ENCODE data around the gene ALPG. TPM values are rescaled to one million over a fixed set of nuclear protein-coding genes. Genes with fewer than 3 reads are reported as not detected.

The ALPG gene
- polyA plus RNA-seq, 1 donor (not counting 4 experiments of a cell fraction or from before 2014, with no cell fraction given) = not detected

DNA sequence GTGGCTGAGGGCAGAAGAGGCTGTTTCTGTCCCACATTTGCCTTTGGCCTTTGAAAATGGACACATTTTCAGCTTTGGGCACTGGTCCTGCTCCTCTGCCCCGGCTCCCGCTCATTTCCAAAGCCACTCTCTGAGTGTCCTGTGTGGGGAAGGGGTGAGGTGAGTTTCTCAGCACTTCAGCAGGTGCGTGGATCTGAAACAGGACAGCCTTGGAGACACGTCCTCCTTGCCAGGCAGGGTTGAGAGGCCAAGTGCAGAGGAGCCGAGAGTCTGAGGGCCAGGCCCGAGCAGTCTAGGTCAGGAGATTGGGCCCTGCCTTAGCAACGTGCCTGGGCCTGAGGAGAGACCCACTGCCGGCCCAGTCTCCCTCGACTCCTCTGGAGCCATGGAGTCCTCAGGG, 27.4 kb downstream of the ALPG start:
- FAIRE-seq (no peak), DNase-seq (ENCODE audit: low read depth, low spot score) (no peak)
- Histone ChIP-seq H3K9ac (ENCODE audit: control insufficient read depth, extremely low read depth, insufficient read depth, low read length) (no peak overlapping the region), H3K4me1 (ENCODE audit: control insufficient read depth, extremely low read depth, insufficient read depth, low read length) (no peaks in the 10 kb centered on the region), H3K27me3 (ENCODE audit: control insufficient read depth, extremely low read depth, insufficient read depth, low read length) (peaks cover 3% of the 10 kb centered on the region), H2AFZ (ENCODE audit: control insufficient read depth, low read length) (no peak overlapping the region), H3K79me2 (ENCODE audit: control insufficient read depth, insufficient read depth, low read length) (no peaks in the 10 kb centered on the region), H4K20me1 (ENCODE audit: control insufficient read depth, extremely low read depth, insufficient read depth, low read length) (no peaks in the 10 kb centered on the region), H3K36me3 (ENCODE audit: control insufficient read depth in 2 of 2, extremely low read depth in 1 of 2, insufficient read depth in 2 of 2, low read length in 2 of 2) (no peaks in the 10 kb centered on the region), H3K9me3 (ENCODE audit: control insufficient read depth, low read depth, low read length) (no peaks in the 10 kb centered on the region), H3K27ac (ENCODE audit: control insufficient read depth, insufficient read depth, low read length) (no peak overlapping the region), H3K4me3 (ENCODE audit: control insufficient read depth in 2 of 3, extremely low read depth in 1 of 3, insufficient read depth in 2 of 3, low read depth in 1 of 3, low read length in 3 of 3) (no peak overlapping the region), H3K9me1 (ENCODE audit: control insufficient read depth, extremely low read depth, insufficient read depth, low read length) (no peaks in the 10 kb centered on the region), H3K4me2 (ENCODE audit: control insufficient read depth, extremely low read depth, insufficient read depth, low read depth, low read length) (no peak overlapping the region)
- dilution Hi-C loops (cut with MboI; ENCODE audit: extremely low pct_ligation_motif_present, low sequenced_read_pairs) = loop anchor here (25.0 kb wide), 1 partner anchor 547 kb away; no protein-coding TSS in a partner anchor
- TF ChIP-seq EZH2 (IDR thresholded peaks at IDR 0.05; ENCODE audit: low read length) (no peak), CTCF (optimal IDR thresholded peaks at IDR 0.05 in 1 of 3, IDR thresholded peaks at IDR 0.05 in 1 of 3, conservative IDR thresholded peaks at IDR 0.05 in 1 of 3; ENCODE audit: extremely low read depth in 1 of 3, insufficient read depth in 2 of 3, low read length in 3 of 3) (no peak)

- Histone ChIP-seq H3K9ac (ENCODE audit: control insufficient read depth, extremely low read depth, insufficient read depth, low read length) (no peak overlapping the region), H3K4me3 (ENCODE audit: control insufficient read depth in 2 of 3, extremely low read depth in 1 of 3, insufficient read depth in 2 of 3, low read depth in 1 of 3, low read length in 3 of 3) (no peak overlapping the region), H3K79me2 (ENCODE audit: control insufficient read depth, insufficient read depth, low read length) (no peaks in the 10 kb centered on the region), H4K20me1 (ENCODE audit: control insufficient read depth, extremely low read depth, insufficient read depth, low read length) (no peaks in the 10 kb centered on the region), H3K27ac (ENCODE audit: control insufficient read depth, insufficient read depth, low read length) (no peak overlapping the region), H2AFZ (ENCODE audit: control insufficient read depth, low read length) (no peak overlapping the region), H3K36me3 (ENCODE audit: control insufficient read depth in 2 of 2, extremely low read depth in 1 of 2, insufficient read depth in 2 of 2, low read length in 2 of 2) (no peaks in the 10 kb centered on the region), H3K4me2 (ENCODE audit: control insufficient read depth, extremely low read depth, insufficient read depth, low read depth, low read length) (no peak overlapping the region), H3K4me1 (ENCODE audit: control insufficient read depth, extremely low read depth, insufficient read depth, low read length) (no peaks in the 10 kb centered on the region), H3K9me1 (ENCODE audit: control insufficient read depth, extremely low read depth, insufficient read depth, low read length) (no peaks in the 10 kb centered on the region), H3K27me3 (ENCODE audit: control insufficient read depth, extremely low read depth, insufficient read depth, low read length) (peaks cover 3% of the 10 kb centered on the region), H3K9me3 (ENCODE audit: control insufficient read depth, low read depth, low read length) (no peaks in the 10 kb centered on the region)
- DNase-seq (ENCODE audit: low read depth, low spot score) (no peak), FAIRE-seq (no peak)
- TF ChIP-seq CTCF (optimal IDR thresholded peaks at IDR 0.05 in 1 of 3, IDR thresholded peaks at IDR 0.05 in 1 of 3, conservative IDR thresholded peaks at IDR 0.05 in 1 of 3; ENCODE audit: extremely low read depth in 1 of 3, insufficient read depth in 2 of 3, low read length in 3 of 3) = no peak
- no peak for TF ChIP-seq EZH2 (IDR thresholded peaks at IDR 0.05; ENCODE audit: low read length)
- dilution Hi-C loops (cut with MboI; ENCODE audit: extremely low pct_ligation_motif_present, low sequenced_read_pairs) = loop anchor here (25.0 kb wide), 1 partner anchor 547 kb away; no protein-coding TSS in a partner anchor
These were observed 28.1 kb downstream of the ALPG start for GRCh38 chr2:232434563-232435374.
